ENCODE results near the gene NR4A1. TPM values are rescaled to one million over a fixed set of nuclear protein-coding genes. Genes with fewer than 3 reads are reported as not detected.

NR4A1 gene
- total RNA-seq, 4 donors from 2014 or later: 26.2 to 88.1 (median 59.4) TPM

DNA sequence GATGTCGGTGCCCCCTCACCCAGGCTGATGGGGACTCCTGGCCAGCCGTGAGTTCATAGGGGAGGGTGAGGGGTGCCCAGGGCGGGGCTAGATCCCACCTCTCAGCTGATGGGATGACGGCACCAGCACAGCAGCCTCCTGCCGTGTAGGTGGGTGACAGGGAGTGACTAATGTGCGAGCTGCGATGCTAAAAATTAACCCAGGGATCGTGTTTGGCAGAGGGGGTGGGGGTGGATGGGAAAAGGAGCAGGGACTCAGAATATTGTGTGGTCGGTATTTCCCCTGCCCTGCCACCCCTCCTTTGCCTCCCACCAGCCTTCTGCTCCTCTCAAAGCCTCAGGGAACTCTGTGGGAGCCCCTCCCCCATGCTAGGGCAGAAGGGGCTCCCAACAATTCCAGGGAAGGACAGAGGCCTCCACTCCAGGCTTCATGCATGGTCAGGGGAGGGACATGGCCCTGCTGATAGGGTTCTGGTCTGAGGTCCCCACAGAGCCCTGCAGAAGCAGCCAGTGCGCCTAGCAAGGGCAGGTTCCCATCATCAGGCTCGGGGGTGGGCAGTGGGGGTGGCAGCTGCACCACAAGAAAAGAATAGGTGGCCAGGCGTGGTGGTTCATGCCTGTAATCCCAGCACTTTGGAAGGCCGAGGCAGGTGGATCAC, 32.0 kb upstream of the NR4A1 start:
- no peak overlapping the region for H3K27ac ChIP-seq (replicated peaks in 1 of 4)
- H3K4me3 ChIP-seq: no peak overlapping the region
- WGBS: 73% methylated on average over 7 of the region's 13 CpGs
- intact Hi-C loops (cut with DNase I): no loop called here
- H3K4me1 ChIP-seq: peaks cover 11 to 31% (median 26%) of the 10 kb centered on the region in 4 donors
- H3K9me3 ChIP-seq: no peaks in the 10 kb centered on the region
- no peak for DNase-seq (ENCODE audit: extremely low spot score)
- no peaks in the 10 kb centered on the region for H3K27me3 ChIP-seq
- H3K36me3 ChIP-seq: peaks cover 0 to 16% (median 13%) of the 10 kb centered on the region in 4 donors
- no peak for TF ChIP-seq POLR2A (IDR thresholded peaks at IDR 0.05; ENCODE audit: low read depth)
- peak in 1 of 2 donors; percentile 11 for TF ChIP-seq POLR2AphosphoS5 (IDR thresholded peaks at IDR 0.05)
- TF ChIP-seq EP300 (IDR thresholded peaks at IDR 0.05): no peak
- TF ChIP-seq, protein P1, sequence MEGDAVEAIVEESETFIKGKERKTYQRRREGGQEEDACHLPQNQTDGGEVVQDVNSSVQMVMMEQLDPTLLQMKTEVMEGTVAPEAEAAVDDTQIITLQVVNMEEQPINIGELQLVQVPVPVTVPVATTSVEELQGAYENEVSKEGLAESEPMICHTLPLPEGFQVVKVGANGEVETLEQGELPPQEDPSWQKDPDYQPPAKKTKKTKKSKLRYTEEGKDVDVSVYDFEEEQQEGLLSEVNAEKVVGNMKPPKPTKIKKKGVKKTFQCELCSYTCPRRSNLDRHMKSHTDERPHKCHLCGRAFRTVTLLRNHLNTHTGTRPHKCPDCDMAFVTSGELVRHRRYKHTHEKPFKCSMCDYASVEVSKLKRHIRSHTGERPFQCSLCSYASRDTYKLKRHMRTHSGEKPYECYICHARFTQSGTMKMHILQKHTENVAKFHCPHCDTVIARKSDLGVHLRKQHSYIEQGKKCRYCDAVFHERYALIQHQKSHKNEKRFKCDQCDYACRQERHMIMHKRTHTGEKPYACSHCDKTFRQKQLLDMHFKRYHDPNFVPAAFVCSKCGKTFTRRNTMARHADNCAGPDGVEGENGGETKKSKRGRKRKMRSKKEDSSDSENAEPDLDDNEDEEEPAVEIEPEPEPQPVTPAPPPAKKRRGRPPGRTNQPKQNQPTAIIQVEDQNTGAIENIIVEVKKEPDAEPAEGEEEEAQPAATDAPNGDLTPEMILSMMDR (IDR thresholded peaks at IDR 0.05): no peak

DNA sequence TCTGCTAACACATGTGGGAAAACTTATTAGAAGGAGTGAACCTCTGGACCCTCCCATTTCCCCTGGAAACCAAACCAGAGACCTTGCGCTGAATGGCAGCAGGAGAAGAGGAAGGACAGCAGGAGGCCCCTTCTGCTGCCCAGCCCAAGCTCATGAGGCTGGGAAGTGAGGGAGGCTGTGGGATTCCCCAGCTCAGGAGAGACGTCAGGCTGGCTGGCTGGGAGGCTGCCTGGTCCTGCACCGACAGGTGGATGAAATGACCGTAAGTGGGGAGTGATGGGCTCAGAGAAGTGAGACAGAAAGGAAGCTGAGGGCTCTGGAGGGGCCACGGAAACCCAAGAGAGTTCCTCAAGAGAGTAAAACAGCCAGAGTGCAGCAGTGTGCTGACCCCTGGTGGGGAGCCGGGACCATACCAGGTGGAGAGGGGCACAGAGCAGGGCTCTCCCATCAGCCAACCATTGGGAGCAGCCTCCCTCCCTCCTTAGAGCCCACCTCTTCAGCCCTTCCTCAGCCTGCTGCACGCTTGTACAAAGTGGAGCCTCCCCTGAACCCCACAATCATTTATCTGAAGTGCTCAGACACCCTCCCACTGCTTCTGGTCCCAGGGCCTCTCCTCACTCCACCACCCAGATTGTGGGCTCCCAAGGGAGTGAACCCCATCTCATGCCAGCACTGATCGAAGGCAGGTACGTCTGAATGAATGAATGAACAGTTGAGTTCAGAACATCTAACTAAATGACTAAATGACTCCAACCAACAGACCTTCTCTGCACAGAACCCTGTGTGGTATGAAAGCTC, 30.5 kb upstream of the NR4A1 start:
- intact Hi-C loops (cut with DNase I): no loop called here
- H3K4me3 ChIP-seq: no peak overlapping the region
- peaks cover 23 to 46% (median 37%) of the 10 kb centered on the region in 4 donors for H3K4me1 ChIP-seq
- H3K9me3 ChIP-seq: no peaks in the 10 kb centered on the region
- no peak overlapping the region for H3K27ac ChIP-seq (replicated peaks in 1 of 4)
- no peak for DNase-seq (ENCODE audit: extremely low spot score)
- peaks cover 0 to 5% (median 1%) of the 10 kb centered on the region in 4 donors for H3K36me3 ChIP-seq
- TF ChIP-seq, protein P1 (IDR thresholded peaks at IDR 0.05): peak; percentile 52 to 58 (median 56)
- TF ChIP-seq POLR2AphosphoS5 (IDR thresholded peaks at IDR 0.05): peak in 1 of 2 donors; percentile 13
- TF ChIP-seq POLR2A (IDR thresholded peaks at IDR 0.05; ENCODE audit: low read depth): no peak
- no peaks in the 10 kb centered on the region for H3K27me3 ChIP-seq
- WGBS: 34% methylated on average over 9 of the region's 9 CpGs

DNA sequence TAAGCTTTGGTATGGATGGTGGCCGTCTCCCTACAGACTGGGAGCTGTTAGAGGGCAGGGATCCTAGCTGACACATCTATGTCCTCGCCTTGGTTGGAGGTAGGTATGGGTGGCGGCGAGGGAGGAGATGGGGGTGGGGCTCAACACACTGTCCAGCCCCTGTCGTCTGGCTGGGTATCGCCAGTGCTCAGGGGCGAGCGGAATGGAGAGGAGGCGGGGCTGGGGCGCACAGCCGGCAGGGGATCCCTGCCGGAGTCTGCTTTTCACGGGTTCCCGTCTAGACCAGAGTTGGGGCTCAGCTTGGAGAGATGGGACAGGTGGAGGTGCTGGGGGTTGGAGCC, 28.4 kb upstream of the NR4A1 start:
- H3K27ac ChIP-seq (replicated peaks in 1 of 4): peak overlapping the region; percentile 40 to 92 (median 70)
- TF ChIP-seq, protein P1 (IDR thresholded peaks at IDR 0.05): no peak
- peak in 1 of 2 donors; percentile 2 for TF ChIP-seq POLR2AphosphoS5 (IDR thresholded peaks at IDR 0.05)
- no peak for DNase-seq (ENCODE audit: extremely low spot score)

DNA sequence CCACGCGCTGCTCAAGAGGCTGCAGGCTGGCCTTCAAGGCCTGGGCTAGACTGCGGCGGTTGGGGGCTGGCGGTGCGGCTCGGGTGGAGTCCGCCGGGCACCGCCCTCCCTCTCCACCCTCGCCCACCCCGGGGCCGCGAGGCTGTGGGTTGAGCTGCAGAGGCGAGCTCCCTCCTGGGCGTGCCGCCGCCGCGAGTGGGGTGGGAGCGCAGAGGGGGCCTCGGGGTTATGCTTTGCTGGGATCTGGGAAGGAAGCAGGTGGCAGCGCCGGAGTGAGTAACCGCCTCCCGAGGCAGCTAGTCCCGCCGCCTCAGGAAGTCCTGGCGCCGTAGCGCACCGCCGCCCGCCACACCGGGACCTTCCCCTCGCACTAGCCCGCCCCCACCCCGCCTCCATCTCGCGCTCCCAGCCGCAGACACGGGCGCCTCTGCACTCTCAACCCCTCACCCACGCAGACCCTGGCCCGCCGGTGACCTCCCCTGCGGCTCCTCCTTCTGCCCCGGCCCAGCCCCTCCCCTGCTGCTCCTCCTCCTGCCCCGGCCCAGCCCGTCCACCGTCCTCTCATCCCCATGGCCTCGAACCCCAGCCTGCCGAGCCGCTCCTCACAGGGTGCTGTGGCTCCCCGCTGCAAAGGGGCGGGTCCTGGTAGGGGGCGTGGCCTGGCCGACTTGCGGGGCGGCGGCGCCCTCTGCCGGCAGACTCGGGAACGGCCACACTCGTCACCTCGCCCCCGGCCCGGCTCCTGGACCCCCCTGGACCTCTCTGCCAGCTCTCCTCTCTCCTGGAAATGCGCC, 27.9 kb upstream of the NR4A1 start:
- DNase-seq (ENCODE audit: extremely low spot score): no peak
- Histone ChIP-seq H3K36me3 (no peaks in the 10 kb centered on the region), H3K9me3 (no peaks in the 10 kb centered on the region), H3K27ac (replicated peaks in 1 of 4) (peak overlapping the region; percentile 48 to 92 (median 88)), H3K4me1 (peaks cover 43 to 65% (median 56%) of the 10 kb centered on the region in 4 donors), H3K4me3 (peak overlapping the region; percentile 63 to 70 (median 64)), H3K27me3 (no peaks in the 10 kb centered on the region)
- intact Hi-C loops (cut with DNase I): loop anchor here (2.0 kb wide), 1 partner anchor 19 kb away; no protein-coding TSS in a partner anchor
- WGBS: 3% methylated on average over 11 of the region's 70 CpGs
- TF ChIP-seq POLR2A (IDR thresholded peaks at IDR 0.05; ENCODE audit: low read depth): no peak
- TF ChIP-seq, protein P1 (IDR thresholded peaks at IDR 0.05): peak; percentile 95 to 99 (median 99)
- TF ChIP-seq EP300 (IDR thresholded peaks at IDR 0.05): no peak
- TF ChIP-seq POLR2AphosphoS5 (IDR thresholded peaks at IDR 0.05): peak; percentile 41 to 65

More for the DNA sequence above, 28.4 kb upstream of the NR4A1 start:
- H3K36me3 ChIP-seq: no peaks in the 10 kb centered on the region
- H3K27me3 ChIP-seq: no peaks in the 10 kb centered on the region
- H3K4me1 ChIP-seq: peaks cover 43 to 65% (median 56%) of the 10 kb centered on the region in 4 donors
- WGBS: 31% methylated on average over 14 of the region's 14 CpGs
- intact Hi-C loops (cut with DNase I): loop anchor here (2.0 kb wide), 1 partner anchor 18 kb away; no protein-coding TSS in a partner anchor
- peak overlapping the region; percentile 63 to 70 (median 64) for H3K4me3 ChIP-seq
- no peaks in the 10 kb centered on the region for H3K9me3 ChIP-seq
